ENCODE data around the gene LCT. TPM values are rescaled to one million over a fixed set of nuclear protein-coding genes. Genes with fewer than 3 reads are reported as not detected.

LCT gene
- total RNA-seq, 1 experiment from 2014 or later: 1.3 TPM

- no TSS peak for BruUV-seq (replicated peaks)
- H3K27ac Mint-ChIP-seq (ENCODE audit: unreplicated experiment): no peak overlapping the region
- no peaks in the 10 kb centered on the region for H3K4me1 Mint-ChIP-seq (ENCODE audit: low read depth, unreplicated experiment)
- peaks cover 6% of the 10 kb centered on the region for H3K9me3 Mint-ChIP-seq (ENCODE audit: low read depth, unreplicated experiment)
- H3K36me3 Mint-ChIP-seq (ENCODE audit: insufficient read depth, unreplicated experiment): no peaks in the 10 kb centered on the region
- no peaks in the 10 kb centered on the region for H3K27me3 Mint-ChIP-seq (ENCODE audit: unreplicated experiment)
- TF ChIP-seq CTCF (IDR thresholded peaks at IDR 0.05; ENCODE audit: unreplicated experiment): no peak
- no peak overlapping the region for H3K4me3 Mint-ChIP-seq (ENCODE audit: low read depth, unreplicated experiment)
- CTCF ChIA-PET: interaction anchor here (0.6 kb wide), 1 partner anchor 47 kb away, joined by 4 read pairs; no protein-coding TSS in a partner anchor
- intact Hi-C loops (cut with micrococcal nuclease; ENCODE audit: unreplicated experiment): no loop called here
- no peak for DNase-seq
Measured at GRCh38 chr2:135826544-135826943, 10.4 kb downstream of the LCT start.

DNA sequence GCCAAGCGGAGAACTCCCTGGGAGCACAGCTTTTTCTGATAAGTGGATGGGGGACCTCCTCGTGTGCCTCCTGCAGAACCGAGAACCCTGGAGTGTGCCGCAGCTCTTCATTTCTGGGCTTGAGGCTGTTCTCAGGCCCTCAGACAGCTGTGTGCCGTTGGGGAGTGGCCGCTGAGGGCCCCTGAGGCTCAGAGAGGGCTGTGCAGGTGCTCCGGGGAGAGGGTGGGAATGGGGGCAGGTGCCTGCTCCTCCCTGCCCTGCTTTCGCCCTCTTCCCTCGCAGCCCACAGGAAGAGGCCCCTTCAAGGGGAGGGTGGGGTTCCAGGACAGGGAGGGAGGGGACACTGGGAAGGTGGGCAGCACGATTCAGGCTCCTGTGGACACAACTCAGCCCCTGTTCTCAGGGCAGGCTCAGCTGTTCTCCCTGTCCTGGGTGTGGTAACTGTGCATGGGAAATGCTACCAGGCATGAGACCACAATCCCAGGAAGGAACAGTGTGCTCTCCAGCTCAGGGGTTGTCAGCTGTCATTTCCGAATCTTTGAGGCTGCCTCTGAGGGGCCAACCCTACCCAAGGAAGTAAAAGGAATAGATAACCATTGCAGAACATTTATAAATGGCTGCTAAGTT, 11.3 kb downstream of the LCT start:
- no peak for TF ChIP-seq CTCF (IDR thresholded peaks at IDR 0.05; ENCODE audit: unreplicated experiment)
- intact Hi-C loops (cut with micrococcal nuclease; ENCODE audit: unreplicated experiment): no loop called here
- no peak overlapping the region for H3K27ac Mint-ChIP-seq (ENCODE audit: unreplicated experiment)
- no peaks in the 10 kb centered on the region for H3K27me3 Mint-ChIP-seq (ENCODE audit: unreplicated experiment)
- no peak overlapping the region for H3K4me3 Mint-ChIP-seq (ENCODE audit: low read depth, unreplicated experiment)
- CTCF ChIA-PET: no interaction called here
- no peaks in the 10 kb centered on the region for H3K4me1 Mint-ChIP-seq (ENCODE audit: low read depth, unreplicated experiment)
- H3K36me3 Mint-ChIP-seq (ENCODE audit: insufficient read depth, unreplicated experiment): no peaks in the 10 kb centered on the region
- no peak for DNase-seq
- BruUV-seq (replicated peaks): no TSS peak
- H3K9me3 Mint-ChIP-seq (ENCODE audit: low read depth, unreplicated experiment): peaks cover 6% of the 10 kb centered on the region

DNA sequence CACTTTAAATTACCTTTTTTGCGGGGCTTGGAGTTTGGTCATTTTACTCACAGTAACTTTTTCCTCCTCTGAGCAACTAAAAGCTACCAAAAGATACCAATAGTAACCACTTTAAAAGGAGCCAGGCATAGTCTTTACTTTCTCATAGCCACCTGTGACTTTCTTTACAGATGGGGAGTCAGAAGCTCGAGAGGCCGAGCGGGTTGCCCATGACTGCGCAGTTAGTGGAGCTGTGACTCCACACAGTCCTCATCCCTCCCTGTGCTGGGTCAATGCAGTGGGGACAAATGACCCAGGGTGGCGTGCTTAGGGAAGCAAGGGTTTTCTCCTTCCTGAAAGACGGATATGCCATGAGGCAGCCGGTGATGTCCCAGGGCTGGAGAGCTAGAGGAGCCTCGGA, 11.9 kb downstream of the LCT start:
- intact Hi-C loops (cut with micrococcal nuclease; ENCODE audit: unreplicated experiment): no loop called here
- Mint-ChIP-seq H3K27me3 (ENCODE audit: unreplicated experiment) (no peaks in the 10 kb centered on the region), H3K4me1 (ENCODE audit: low read depth, unreplicated experiment) (no peaks in the 10 kb centered on the region), H3K27ac (ENCODE audit: unreplicated experiment) (no peak overlapping the region), H3K4me3 (ENCODE audit: low read depth, unreplicated experiment) (no peak overlapping the region), H3K9me3 (ENCODE audit: low read depth, unreplicated experiment) (peaks cover 6% of the 10 kb centered on the region), H3K36me3 (ENCODE audit: insufficient read depth, unreplicated experiment) (no peaks in the 10 kb centered on the region)
- TF ChIP-seq CTCF (IDR thresholded peaks at IDR 0.05; ENCODE audit: unreplicated experiment): no peak
- CTCF ChIA-PET: no interaction called here
- BruUV-seq (replicated peaks): no TSS peak
- no peak for DNase-seq

- intact Hi-C loops (cut with micrococcal nuclease; ENCODE audit: unreplicated experiment): no loop called here
- BruUV-seq (replicated peaks): no TSS peak
Measured at GRCh38 chr2:135822855-135823254, 14.1 kb downstream of the LCT start.

More at GRCh38 chr2:135822855-135823254, 14.1 kb downstream of the LCT start:
- H3K9me3 Mint-ChIP-seq (ENCODE audit: low read depth, unreplicated experiment): peaks cover 6% of the 10 kb centered on the region
- no peak for DNase-seq
- H3K4me3 Mint-ChIP-seq (ENCODE audit: low read depth, unreplicated experiment): no peak overlapping the region
- no peaks in the 10 kb centered on the region for H3K27me3 Mint-ChIP-seq (ENCODE audit: unreplicated experiment)
- no peak for TF ChIP-seq CTCF (IDR thresholded peaks at IDR 0.05; ENCODE audit: unreplicated experiment)
- H3K36me3 Mint-ChIP-seq (ENCODE audit: insufficient read depth, unreplicated experiment): no peaks in the 10 kb centered on the region
- no peak overlapping the region for H3K27ac Mint-ChIP-seq (ENCODE audit: unreplicated experiment)
- CTCF ChIA-PET: no interaction called here
- H3K4me1 Mint-ChIP-seq (ENCODE audit: low read depth, unreplicated experiment): no peaks in the 10 kb centered on the region
